Cortex of kidney (tissue), 1 donor: Measurements from ENCODE around the gene BCL7A.

Experiments used
- DNase-seq: peaks from one replicate; lab custom pipeline; 2025; lab: John Stamatoyannopoulos, UW

Gene BCL7A

GRCh38 chr12:122079033-122079531 lies 57.4 kb downstream of the BCL7A start:
- no peak for DNase-seq

- no peak for DNase-seq
Observed at GRCh38 chr12:122079532-122080081, 57.9 kb downstream of the BCL7A start.

- DNase-seq: no peak
Observed at GRCh38 chr12:122080149-122081082, 58.7 kb downstream of the BCL7A start.

GRCh38 chr12:122081083-122081696 lies 59.5 kb downstream of the BCL7A start:
- DNase-seq: no peak

- DNase-seq: no peak
Observed at GRCh38 chr12:122081697-122082221, 60.1 kb downstream of the BCL7A start.

GRCh38 chr12:122082621-122083356 lies 61.1 kb downstream of the BCL7A start:
- DNase-seq: no peak

- no peak for DNase-seq
Observed at GRCh38 chr12:122084857-122085405, 63.2 kb downstream of the BCL7A start.

- no peak for DNase-seq
Observed at GRCh38 chr12:122085591-122085990, 63.9 kb downstream of the BCL7A start.

GRCh38 chr12:122086116-122086515 lies 64.4 kb downstream of the BCL7A start:
- DNase-seq: no peak

- no peak for DNase-seq
Observed at GRCh38 chr12:122086641-122087285, 65.1 kb downstream of the BCL7A start.

- no peak for DNase-seq
Observed at GRCh38 chr12:122087431-122088178, 65.9 kb downstream of the BCL7A start.

GRCh38 chr12:122088179-122088810 lies 66.6 kb downstream of the BCL7A start:
- no peak for DNase-seq

GRCh38 chr12:122089077-122089476 lies 67.4 kb downstream of the BCL7A start:
- DNase-seq: no peak

- no peak for DNase-seq
Observed at GRCh38 chr12:122090759-122091515, 69.3 kb downstream of the BCL7A start.

- DNase-seq: no peak
Observed at GRCh38 chr12:122093098-122093883, 71.6 kb downstream of the BCL7A start.

- no peak for DNase-seq
Observed at GRCh38 chr12:122094137-122094734, 72.6 kb downstream of the BCL7A start.

GRCh38 chr12:122094735-122095631 lies 73.3 kb downstream of the BCL7A start:
- DNase-seq: no peak
